Nephron (organoid): Measurements from ENCODE around the gene CCDC8.
"Not testable (repeated sequence)": the region's sequence is repeated elsewhere in the genome, so short reads cannot be mapped to it uniquely, and the experiment has no call there.

Experiments
- H3K27ac Mint-ChIP-seq, 3 experiments: 2 replicates each; pipeline ENCODE4 v1.8.0; 2020; ENCODE audit warnings: mixed read lengths in 3 of 3, mild to moderate bottlenecking in 2 of 3, moderate library complexity in 1 of 3
- H3K27me3 Mint-ChIP-seq: 2 replicates; pipeline ENCODE4 v1.8.0; 2021; ENCODE audit warnings: low read depth, mild to moderate bottlenecking, moderate library complexity, mixed read lengths
- H3K36me3 Mint-ChIP-seq: 2 replicates; pipeline ENCODE4 v1.8.0; 2020; ENCODE audit warnings: low read depth, mixed read lengths
- H3K4me1 Mint-ChIP-seq: 2 replicates; pipeline ENCODE4 v1.8.0; 2020; ENCODE audit warnings: mixed read lengths
- H3K4me3 Mint-ChIP-seq, 3 experiments: 2 replicates each; pipeline ENCODE4 v1.8.0; 2020; ENCODE audit warnings: mild to moderate bottlenecking in 3 of 3, mixed read lengths in 3 of 3, moderate library complexity in 2 of 3
- H3K9me3 Mint-ChIP-seq: 2 replicates; pipeline ENCODE4 v1.8.0; 2020; ENCODE audit warnings: mixed read lengths
- CTCF ChIP-seq, 3 experiments: fragments of 200-600 bp; sonication (generic); IDR thresholded peaks; one replicate each; pipeline ENCODE4 v1.5.0; 2021; ENCODE audit warnings: antibody characterized with exemption in 3 of 3; ENCODE audit not compliant: unreplicated experiment in 3 of 3

CCDC8 gene

GRCh38 chr19:46447824-46448223 is 34.5 kb upstream of the CCDC8 start:
- Mint-ChIP-seq H3K4me3 (no peak overlapping the region), H3K4me1 (peaks cover 56% of the 10 kb centered on the region), H3K9me3 (peaks cover 12% of the 10 kb centered on the region), H3K36me3 (peaks cover 4% of the 10 kb centered on the region), H3K27ac (peak overlapping the region; percentile 38 to 95 (median 54)), H3K27me3 (peaks cover 5% of the 10 kb centered on the region)
- TF ChIP-seq CTCF (IDR thresholded peaks at IDR 0.05; ENCODE audit: unreplicated experiment in 3 of 3), result no peak

- Mint-ChIP-seq H3K4me3 (no peak overlapping the region), H3K27me3 (peaks cover 5% of the 10 kb centered on the region), H3K36me3 (peaks cover 4% of the 10 kb centered on the region), H3K4me1 (peaks cover 56% of the 10 kb centered on the region), H3K9me3 (peaks cover 12% of the 10 kb centered on the region), H3K27ac (peak overlapping the region in 2 of 3 experiments; percentile 31 to 95)
- no peak for TF ChIP-seq CTCF (IDR thresholded peaks at IDR 0.05; ENCODE audit: unreplicated experiment in 3 of 3)
These were observed 33.6 kb upstream of the CCDC8 start for GRCh38 chr19:46447006-46447405.

GRCh38 chr19:46446021-46446420 is 32.7 kb upstream of the CCDC8 start:
- TF ChIP-seq CTCF (IDR thresholded peaks at IDR 0.05; ENCODE audit: unreplicated experiment in 3 of 3), result no peak
- Mint-ChIP-seq H3K4me3 (peak overlapping the region in 1 of 3 experiments; percentile 30), H3K4me1 (peaks cover 54% of the 10 kb centered on the region), H3K36me3 (peaks cover 4% of the 10 kb centered on the region), H3K27me3 (peaks cover 5% of the 10 kb centered on the region), H3K9me3 (peaks cover 10% of the 10 kb centered on the region), H3K27ac (peak overlapping the region; percentile 22 to 95 (median 91))

GRCh38 chr19:46442808-46443450 is 29.6 kb upstream of the CCDC8 start:
- no peak for TF ChIP-seq CTCF (IDR thresholded peaks at IDR 0.05; ENCODE audit: unreplicated experiment in 3 of 3)
- H3K27ac Mint-ChIP-seq, result peak overlapping the region; percentile 19 to 96 (median 94)
- no peaks in the 10 kb centered on the region for H3K36me3 Mint-ChIP-seq
- peak overlapping the region in 2 of 3 experiments; percentile 32 to 38 for H3K4me3 Mint-ChIP-seq
- peaks cover 39% of the 10 kb centered on the region for H3K4me1 Mint-ChIP-seq
- H3K9me3 Mint-ChIP-seq, result peaks cover 3% of the 10 kb centered on the region
- peaks cover 5% of the 10 kb centered on the region for H3K27me3 Mint-ChIP-seq

GRCh38 chr19:46441866-46442265 is 28.5 kb upstream of the CCDC8 start:
- no peak for TF ChIP-seq CTCF (IDR thresholded peaks at IDR 0.05; ENCODE audit: unreplicated experiment in 3 of 3)
- H3K4me3 Mint-ChIP-seq, result peak overlapping the region in 1 of 3 experiments; percentile 68
- peaks cover 36% of the 10 kb centered on the region for H3K4me1 Mint-ChIP-seq
- H3K36me3 Mint-ChIP-seq, result no peaks in the 10 kb centered on the region
- H3K27me3 Mint-ChIP-seq, result no peaks in the 10 kb centered on the region
- no peaks in the 10 kb centered on the region for H3K9me3 Mint-ChIP-seq
- peak overlapping the region in 2 of 3 experiments; percentile 96 for H3K27ac Mint-ChIP-seq

GRCh38 chr19:46435689-46436088 is 22.3 kb upstream of the CCDC8 start:
- H3K27me3 Mint-ChIP-seq, H3K9me3 Mint-ChIP-seq: not testable (repeated sequence)
- H3K4me1 Mint-ChIP-seq, result peaks cover 12% of the 10 kb centered on the region

More at GRCh38 chr19:46435689-46436088, 22.3 kb upstream of the CCDC8 start:
- not testable (repeated sequence) for H3K4me3 Mint-ChIP-seq, H3K36me3 Mint-ChIP-seq
- peak overlapping the region in 1 of 3 experiments; percentile 57 for H3K27ac Mint-ChIP-seq
